Activated T-cell treated with anti-CD3 and anti-CD28 coated beads, Interleukin-2, amount 50 U/mL, for 1 hour (primary cell): ENCODE data around the gene INPP5A.

Experiments used
- DNase-seq: peaks from one replicate; pipeline ENCODE4 v3.0.0-alpha.2; 2020

INPP5A gene

GRCh38 chr10:132536877-132537683, 507 bp upstream of the INPP5A start:
- peak; percentile 100 for DNase-seq

- DNase-seq: peak; percentile 35
Observed at GRCh38 chr10:132538031-132538789, 623 bp downstream of the INPP5A start.

- DNase-seq: no peak
Observed at GRCh38 chr10:132538790-132539421, 1.3 kb downstream of the INPP5A start.

GRCh38 chr10:132539431-132539839, 1.8 kb downstream of the INPP5A start:
- DNase-seq: peak; percentile 49

GRCh38 chr10:132539894-132540293, 2.3 kb downstream of the INPP5A start:
- DNase-seq: no peak

DNA sequence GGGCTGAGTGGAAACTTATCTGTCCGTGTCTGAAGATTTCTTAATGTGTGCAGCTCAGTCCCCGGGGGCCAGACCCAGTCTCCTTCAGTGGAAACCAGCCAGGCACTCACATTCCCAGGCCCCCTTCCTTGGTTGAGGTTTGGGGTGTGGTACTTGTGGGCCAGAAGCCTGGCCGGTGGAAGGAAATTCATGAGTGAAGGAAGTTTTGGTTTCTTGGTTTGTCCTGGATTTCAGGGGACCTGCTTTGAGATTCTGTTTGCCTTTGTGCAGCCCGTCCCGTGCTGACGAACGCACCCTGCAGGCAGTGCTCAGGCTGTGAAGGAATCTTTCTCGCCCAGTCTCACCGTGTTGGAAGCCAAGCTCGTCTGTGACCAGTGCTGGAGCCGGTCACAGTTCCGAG, 2.9 kb downstream of the INPP5A start:
- no peak for DNase-seq

DNA sequence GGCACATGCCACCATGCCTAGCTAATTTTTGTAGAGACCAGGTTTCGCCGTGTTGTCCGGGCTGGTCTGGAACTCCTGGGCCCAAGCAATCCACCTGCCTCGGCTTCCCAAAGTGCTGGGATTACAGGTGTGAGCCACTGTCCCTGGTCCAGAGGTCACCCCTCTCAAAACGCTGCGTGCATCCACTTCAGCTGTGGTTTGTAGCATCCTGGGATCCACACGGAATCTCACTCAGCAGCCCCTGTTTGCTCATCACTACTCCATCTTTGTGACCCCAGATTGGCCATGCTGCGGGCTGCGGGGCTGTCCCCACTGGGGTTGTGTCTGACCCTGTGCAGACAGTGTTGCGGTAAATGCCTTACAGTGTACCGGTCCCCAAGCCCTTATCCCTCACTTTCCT, 3.5 kb downstream of the INPP5A start:
- DNase-seq: no peak

- DNase-seq: peak; percentile 17
Observed at GRCh38 chr10:132541601-132542011, 4.0 kb downstream of the INPP5A start.

GRCh38 chr10:132542086-132542775, 4.6 kb downstream of the INPP5A start:
- DNase-seq: peak; percentile 16

- DNase-seq: no peak
Observed at GRCh38 chr10:132542819-132543218, 5.2 kb downstream of the INPP5A start.

DNA sequence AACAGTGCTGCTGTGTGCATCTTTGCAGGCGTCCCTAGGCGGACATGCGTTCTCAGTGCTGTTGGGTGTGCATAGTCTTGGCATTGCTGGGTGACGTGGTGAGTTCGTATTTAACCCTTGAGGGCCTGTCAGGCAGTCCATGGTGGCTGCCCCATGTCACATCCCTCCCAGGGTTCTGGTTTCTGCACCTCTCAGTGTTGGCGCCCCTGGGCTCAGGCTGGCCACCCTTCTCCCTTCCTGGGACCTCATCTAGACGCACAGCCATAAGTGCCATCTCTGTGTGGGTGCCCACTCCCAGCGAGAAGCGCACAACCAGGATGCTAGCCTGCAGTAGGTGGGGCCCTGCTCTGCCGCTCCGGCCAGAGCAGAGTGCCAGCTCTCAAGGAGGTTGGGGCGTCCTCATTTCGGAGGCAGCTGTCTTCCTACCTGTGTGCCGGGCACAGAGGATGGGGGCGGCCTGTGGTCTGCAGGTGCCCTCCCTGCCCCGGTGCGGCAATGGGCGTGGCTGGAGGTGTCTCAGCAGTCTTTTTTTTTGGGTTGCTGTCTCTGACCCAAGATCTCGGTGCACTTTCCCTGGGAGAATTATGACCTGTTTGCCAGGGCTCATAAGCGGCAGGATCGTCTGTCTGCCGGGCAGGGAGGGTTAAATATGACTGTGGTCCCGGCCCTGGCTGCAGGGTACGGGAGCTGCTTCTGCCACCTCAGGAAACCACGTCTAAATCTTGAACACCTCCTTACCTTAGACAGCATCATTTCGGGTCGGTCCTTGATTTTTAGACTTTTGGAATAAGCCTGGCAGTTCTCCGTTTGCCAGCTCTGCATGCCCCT, 6.5 kb downstream of the INPP5A start:
- peak; percentile 41 for DNase-seq

GRCh38 chr10:132544744-132545658, 7.4 kb downstream of the INPP5A start:
- peak; percentile 27 for DNase-seq

DNA sequence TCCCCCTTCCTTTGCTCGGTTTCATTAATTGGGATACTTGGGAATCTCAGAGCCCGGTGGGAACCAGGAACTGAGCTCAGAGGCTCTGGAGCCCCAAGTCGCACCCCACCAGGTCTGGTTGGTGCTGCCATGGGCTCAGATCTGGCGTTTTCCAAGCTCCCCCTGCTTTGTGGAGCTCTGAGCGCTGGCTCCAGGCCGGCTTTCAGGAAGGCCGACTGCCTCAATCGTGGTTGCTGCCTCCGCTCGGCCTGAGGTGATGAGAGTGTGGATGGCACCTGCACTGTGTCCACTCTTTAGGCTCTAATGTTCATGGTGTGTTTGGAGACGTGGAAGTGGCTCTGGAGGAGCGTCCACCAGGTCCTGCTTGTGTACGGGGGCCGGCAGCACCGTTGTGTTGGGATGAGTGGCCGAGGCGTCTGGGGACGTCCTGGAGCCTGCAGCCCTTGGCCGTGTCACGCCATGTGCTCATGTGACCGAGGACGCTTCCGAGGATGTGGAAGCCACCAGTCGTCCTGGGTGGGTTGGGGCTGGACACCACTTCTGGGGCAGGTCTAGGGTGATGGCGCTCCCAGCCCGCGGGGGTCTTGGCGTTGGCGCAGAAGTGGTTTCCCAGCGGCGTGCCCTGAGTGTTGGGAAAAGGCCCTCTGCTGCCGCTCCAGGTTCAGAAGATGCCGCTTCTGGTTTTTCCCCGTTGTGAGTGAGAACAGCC, 8.2 kb downstream of the INPP5A start:
- peak; percentile 15 for DNase-seq

GRCh38 chr10:132546567-132547420, 9.2 kb downstream of the INPP5A start:
- peak; percentile 19 for DNase-seq

DNA sequence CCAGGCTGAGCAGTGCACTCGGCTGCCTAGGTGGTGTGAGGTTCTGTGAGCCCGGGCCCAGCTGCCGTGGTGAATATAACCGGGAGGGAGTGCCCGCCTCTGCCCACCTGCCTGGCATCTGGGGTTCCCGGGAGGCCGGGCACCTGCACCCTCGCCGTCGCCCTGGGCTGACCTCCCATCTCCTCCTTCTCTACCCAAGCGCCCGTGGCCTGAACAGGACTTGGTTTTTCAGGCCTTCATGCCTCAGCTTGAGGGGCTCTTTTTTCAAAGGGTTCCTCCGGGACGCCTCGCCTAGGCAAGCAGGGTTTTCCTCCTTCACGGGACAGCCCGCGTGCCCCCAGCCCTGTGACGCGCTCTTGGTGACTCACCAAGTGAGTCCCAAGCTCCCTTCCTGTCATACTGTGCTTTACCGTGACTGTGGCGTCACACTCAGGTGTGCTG, 9.9 kb downstream of the INPP5A start:
- DNase-seq: peak; percentile 57

DNA sequence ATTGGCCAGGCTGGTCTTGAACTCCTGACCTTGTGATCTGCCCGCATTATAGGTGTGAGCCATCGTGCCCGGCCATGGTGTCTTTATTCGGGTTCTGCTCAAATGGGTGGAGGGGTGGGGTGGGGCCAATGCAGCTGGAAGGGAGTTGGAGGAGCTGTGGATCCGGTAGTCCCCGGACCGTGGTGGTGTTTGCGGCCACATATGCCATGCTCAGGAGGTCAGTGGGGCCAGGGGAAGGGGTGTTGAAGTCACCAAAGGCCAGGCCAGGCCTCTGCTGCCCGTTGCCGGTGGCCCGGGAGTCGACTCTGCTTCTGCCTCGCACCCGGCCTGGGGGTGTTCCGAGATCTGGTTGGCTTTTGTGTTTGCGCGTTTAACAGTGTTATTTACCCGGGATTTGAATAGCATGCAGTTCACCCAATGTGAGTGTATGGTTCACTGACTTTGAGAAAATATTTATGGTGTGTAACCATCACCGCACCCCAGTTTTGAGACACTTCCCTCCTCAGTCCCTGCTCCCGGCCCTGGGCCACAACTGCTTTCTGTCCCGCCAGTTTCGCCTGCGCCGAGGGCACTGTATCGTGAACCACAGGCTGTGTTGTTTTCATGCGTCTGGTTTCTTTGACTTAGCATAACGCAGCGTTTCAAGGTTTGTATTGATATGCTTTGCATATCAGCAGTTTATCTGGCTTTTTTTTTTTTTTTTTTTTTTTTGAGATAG, 10.7 kb downstream of the INPP5A start:
- DNase-seq: no peak

- DNase-seq: no peak
Observed at GRCh38 chr10:132548869-132549268, 11.3 kb downstream of the INPP5A start.

GRCh38 chr10:132549371-132549770, 11.8 kb downstream of the INPP5A start:
- DNase-seq: peak; percentile 15
